LNCAP (cell line): ENCODE data around the gene ASCL2.

Source experiments
- TF ChIP-seq, protein P1 (sequence below): fragments of 450-650 bp; IDR thresholded peaks from 2 replicates; pipeline ENCODE4 v1.5.1; 2017; ENCODE audit warnings: mild to moderate bottlenecking

Gene ASCL2

DNA sequence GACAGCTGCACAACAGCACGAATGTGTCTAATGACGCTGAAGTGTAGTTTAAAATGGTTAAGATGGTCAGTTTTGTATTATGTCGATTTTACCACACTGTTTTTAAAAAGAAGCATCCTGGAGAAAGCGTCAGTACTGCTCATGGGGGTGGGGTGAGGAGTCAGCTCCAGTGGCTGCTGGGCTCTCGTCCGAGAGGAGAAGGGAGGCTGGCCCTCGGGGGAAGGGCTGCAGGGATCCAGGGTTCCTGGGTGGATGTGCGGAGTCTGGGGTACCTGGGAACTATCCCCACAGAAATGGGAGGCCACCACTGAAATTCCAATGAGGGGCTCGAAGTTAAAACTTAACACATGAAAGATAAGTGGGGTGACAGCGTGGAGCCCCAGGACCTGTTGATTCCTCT, 19.5 kb upstream of the ASCL2 start:
- TF ChIP-seq, protein P1, sequence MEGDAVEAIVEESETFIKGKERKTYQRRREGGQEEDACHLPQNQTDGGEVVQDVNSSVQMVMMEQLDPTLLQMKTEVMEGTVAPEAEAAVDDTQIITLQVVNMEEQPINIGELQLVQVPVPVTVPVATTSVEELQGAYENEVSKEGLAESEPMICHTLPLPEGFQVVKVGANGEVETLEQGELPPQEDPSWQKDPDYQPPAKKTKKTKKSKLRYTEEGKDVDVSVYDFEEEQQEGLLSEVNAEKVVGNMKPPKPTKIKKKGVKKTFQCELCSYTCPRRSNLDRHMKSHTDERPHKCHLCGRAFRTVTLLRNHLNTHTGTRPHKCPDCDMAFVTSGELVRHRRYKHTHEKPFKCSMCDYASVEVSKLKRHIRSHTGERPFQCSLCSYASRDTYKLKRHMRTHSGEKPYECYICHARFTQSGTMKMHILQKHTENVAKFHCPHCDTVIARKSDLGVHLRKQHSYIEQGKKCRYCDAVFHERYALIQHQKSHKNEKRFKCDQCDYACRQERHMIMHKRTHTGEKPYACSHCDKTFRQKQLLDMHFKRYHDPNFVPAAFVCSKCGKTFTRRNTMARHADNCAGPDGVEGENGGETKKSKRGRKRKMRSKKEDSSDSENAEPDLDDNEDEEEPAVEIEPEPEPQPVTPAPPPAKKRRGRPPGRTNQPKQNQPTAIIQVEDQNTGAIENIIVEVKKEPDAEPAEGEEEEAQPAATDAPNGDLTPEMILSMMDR, result no peak

DNA sequence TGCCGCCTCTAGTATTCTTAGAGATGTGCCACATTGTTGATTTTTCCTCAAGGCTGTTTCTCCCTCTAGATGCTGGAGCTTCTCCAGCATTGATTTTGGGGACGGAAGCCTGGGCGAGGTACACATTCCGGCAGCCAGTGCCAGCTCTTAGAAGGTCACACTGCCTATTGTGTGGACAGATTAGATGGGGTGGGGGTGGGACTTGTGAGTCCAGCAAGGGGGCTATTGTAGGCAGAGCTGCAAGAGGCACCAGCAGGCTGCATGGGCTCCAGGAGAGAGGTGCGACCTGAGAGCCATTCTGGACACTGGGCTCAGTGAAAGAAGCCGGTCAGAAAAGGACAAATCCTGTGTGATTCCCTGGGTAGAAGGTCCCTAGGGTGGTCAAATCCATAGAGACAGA, 19.0 kb upstream of the ASCL2 start:
- TF ChIP-seq, protein P1, result no peak

DNA sequence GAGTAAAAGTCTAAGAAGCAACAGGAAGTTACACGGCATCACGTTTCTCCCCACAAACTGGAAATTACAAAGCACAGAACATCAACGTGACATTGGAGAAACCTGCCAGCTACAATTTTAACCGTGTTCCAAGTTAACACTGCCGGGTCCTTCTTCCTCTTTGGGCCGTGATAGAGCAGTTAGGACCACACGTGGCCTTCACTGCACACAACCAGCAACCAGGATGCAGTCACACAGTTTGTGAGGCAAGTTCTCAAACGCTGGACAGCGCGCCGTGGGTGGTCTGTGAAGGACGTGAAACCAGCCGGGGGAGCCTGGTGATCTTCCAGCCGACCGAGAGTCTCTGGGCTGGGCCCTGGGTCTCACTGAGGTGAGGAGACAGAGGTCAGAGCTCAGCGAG, 16.7 kb upstream of the ASCL2 start:
- TF ChIP-seq, protein P1, result no peak

DNA sequence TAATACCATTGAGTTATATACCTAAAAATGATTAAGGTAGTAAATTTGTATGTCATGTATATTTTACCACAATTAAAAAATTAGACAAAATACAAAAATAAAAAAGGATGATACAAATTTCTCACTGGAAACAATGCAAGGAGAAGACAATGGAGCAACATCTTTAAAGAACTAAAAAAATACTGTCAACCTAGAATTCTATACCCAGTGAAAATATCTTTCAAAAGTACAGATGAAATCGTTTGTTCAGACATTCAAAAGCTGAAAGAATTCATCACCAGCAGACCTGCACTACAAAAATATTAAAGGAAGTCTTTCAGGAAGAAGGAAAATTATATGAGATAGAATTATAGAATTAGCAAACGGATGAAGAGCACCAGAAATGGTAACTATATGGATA, 9.8 kb upstream of the ASCL2 start:
- TF ChIP-seq, protein P1, result no peak

DNA sequence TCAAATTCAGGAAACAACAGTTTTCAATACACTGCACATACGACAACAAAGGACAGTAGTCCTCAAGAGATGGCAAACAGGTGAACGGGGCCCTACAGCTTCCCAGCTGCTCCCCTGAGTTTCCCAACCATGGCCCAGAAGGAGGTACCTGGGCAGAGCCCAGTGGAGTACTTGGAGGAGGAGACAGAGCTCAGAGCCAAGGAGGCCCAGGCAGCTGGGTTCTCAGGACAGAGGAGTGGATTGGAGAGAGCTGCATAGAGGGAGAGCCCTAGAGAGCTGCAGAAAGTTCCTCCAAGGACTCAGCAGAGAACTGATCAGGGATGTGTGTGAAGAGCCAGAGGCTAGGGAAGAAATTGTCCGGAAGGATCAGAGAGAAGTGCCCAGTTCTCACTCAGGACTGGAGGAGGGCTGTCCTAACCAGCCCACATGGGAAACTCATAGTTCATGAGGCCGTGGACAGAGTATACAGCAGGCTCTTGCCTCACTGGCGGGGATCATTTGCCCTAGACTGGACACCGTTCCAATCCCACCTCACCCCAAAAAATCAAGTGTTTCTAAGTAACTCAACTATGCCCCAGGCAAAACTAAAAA, 7.6 kb upstream of the ASCL2 start:
- TF ChIP-seq, protein P1, result no peak

DNA sequence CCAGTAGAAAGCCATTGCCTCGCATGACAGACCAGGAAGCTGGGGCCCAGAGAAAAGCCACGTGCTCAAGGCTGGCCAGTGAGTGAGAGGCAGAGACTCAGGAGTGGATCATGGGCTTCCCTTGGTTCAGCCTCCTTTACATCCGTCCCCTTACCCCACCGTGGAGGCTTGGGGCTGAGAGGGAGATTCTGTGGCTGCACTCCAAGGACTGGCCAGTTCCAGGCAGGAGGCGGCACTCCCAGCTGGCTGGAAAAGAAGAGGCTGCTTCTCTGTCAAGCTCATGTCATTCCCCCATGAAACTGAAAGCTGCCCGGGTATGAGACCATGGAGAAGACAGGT, 6.6 kb upstream of the ASCL2 start:
- TF ChIP-seq, protein P1, result no peak

DNA sequence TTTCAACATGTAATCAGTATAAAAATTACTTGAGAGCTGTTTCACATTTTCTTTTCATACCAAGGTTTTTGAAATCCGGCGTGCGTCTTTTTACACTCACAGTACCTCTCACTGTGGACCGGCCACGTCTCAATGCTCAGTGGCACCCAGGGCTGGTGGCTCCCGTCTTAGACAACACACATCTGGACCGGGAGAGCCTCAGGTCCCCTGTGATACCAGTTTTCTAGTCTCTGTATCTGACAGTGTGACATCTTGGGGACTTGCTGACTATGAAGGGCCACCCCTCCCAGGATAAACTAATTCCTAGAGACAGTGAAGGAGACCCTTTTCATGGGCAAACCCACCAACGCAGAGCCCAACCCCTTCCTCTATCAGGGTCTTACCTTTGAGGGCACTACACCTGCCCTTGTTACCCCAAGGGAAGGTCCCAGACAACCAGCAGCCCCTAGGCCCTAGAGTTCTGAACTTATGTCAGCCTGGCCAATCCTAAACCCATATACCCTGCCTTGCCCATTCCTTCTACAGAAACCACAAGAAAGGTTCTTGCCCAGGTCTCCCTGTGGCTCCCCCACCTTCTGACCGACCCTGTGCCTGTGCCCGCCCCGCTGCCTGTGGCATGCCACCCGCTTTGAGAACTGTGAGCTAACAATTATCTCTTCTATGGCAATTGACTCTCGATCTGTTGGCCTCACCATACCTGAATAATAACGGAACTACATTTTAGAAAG, 6.1 kb upstream of the ASCL2 start:
- TF ChIP-seq, protein P1, result no peak
